ENCODE measurements around the gene ATP2C2.

ATP2C2 gene

GRCh38 chr16:84368308-84368996 is at the start of gene ATP2C2:
Gene ATP2C2 (plus strand): TSS chr16:84368538. CDS start chr16:84368616, 78 bp downstream.
- intact Hi-C loops (cut with micrococcal nuclease): no loop called here
- H3K4me3 Mint-ChIP-seq: no peak within 1 kb of the TSS
- H3K4me1 Mint-ChIP-seq (ENCODE audit: low read depth): peaks cover 23% of the 10 kb centered on the region
- H3K9me3 Mint-ChIP-seq: no peaks in the 10 kb centered on the region
- peaks cover 66% of the 10 kb centered on the region for H3K27me3 Mint-ChIP-seq
- H3K36me3 Mint-ChIP-seq (ENCODE audit: low read depth): no peaks in the 10 kb centered on the region
- H3K27ac Mint-ChIP-seq: no peak within 1 kb of the TSS

- H3K27me3 Mint-ChIP-seq: peaks cover 5% of the 10 kb centered on the region
- H3K4me3 Mint-ChIP-seq: no peak overlapping the region
- H3K9me3 Mint-ChIP-seq: peaks cover 9% of the 10 kb centered on the region
- H3K27ac Mint-ChIP-seq: no peak overlapping the region
- H3K4me1 Mint-ChIP-seq (ENCODE audit: low read depth): no peaks in the 10 kb centered on the region
- intact Hi-C loops (cut with micrococcal nuclease): no loop called here
- H3K36me3 Mint-ChIP-seq (ENCODE audit: low read depth): no peaks in the 10 kb centered on the region
Measured at GRCh38 chr16:84319146-84319760, 49.1 kb upstream of the ATP2C2 start.

- no peaks in the 10 kb centered on the region for H3K4me1 Mint-ChIP-seq (ENCODE audit: low read depth)
- intact Hi-C loops (cut with micrococcal nuclease): no loop called here
- no peak overlapping the region for H3K4me3 Mint-ChIP-seq
- no peak overlapping the region for H3K27ac Mint-ChIP-seq
- H3K36me3 Mint-ChIP-seq (ENCODE audit: low read depth): no peaks in the 10 kb centered on the region
- peaks cover under 1% of the 10 kb centered on the region for H3K27me3 Mint-ChIP-seq
- peaks cover 9% of the 10 kb centered on the region for H3K9me3 Mint-ChIP-seq
Measured at GRCh38 chr16:84320511-84320910, 47.8 kb upstream of the ATP2C2 start.

GRCh38 chr16:84321932-84322331 is 46.4 kb upstream of the ATP2C2 start:
- intact Hi-C loops (cut with micrococcal nuclease): no loop called here
- H3K4me1 Mint-ChIP-seq (ENCODE audit: low read depth): no peaks in the 10 kb centered on the region
- no peaks in the 10 kb centered on the region for H3K36me3 Mint-ChIP-seq (ENCODE audit: low read depth)

GRCh38 chr16:84322749-84323148 is 45.6 kb upstream of the ATP2C2 start:
- no peaks in the 10 kb centered on the region for H3K27me3 Mint-ChIP-seq
- intact Hi-C loops (cut with micrococcal nuclease): no loop called here
- peaks cover 5% of the 10 kb centered on the region for H3K9me3 Mint-ChIP-seq
- H3K27ac Mint-ChIP-seq: no peak overlapping the region
- no peaks in the 10 kb centered on the region for H3K36me3 Mint-ChIP-seq (ENCODE audit: low read depth)
- H3K4me1 Mint-ChIP-seq (ENCODE audit: low read depth): no peaks in the 10 kb centered on the region
- no peak overlapping the region for H3K4me3 Mint-ChIP-seq

More at GRCh38 chr16:84321932-84322331, 46.4 kb upstream of the ATP2C2 start:
- H3K27me3 Mint-ChIP-seq: no peaks in the 10 kb centered on the region
- peaks cover 9% of the 10 kb centered on the region for H3K9me3 Mint-ChIP-seq
- no peak overlapping the region for H3K27ac Mint-ChIP-seq
- H3K4me3 Mint-ChIP-seq: no peak overlapping the region

GRCh38 chr16:84323606-84324005 is 44.7 kb upstream of the ATP2C2 start:
- H3K4me3 Mint-ChIP-seq: no peak overlapping the region
- intact Hi-C loops (cut with micrococcal nuclease): no loop called here
- H3K27ac Mint-ChIP-seq: no peak overlapping the region
- H3K36me3 Mint-ChIP-seq (ENCODE audit: low read depth): no peaks in the 10 kb centered on the region
- no peaks in the 10 kb centered on the region for H3K4me1 Mint-ChIP-seq (ENCODE audit: low read depth)
- no peaks in the 10 kb centered on the region for H3K9me3 Mint-ChIP-seq
- no peaks in the 10 kb centered on the region for H3K27me3 Mint-ChIP-seq

- Mint-ChIP-seq H3K9me3 (no peaks in the 10 kb centered on the region), H3K36me3 (ENCODE audit: low read depth) (no peaks in the 10 kb centered on the region), H3K27me3 (no peaks in the 10 kb centered on the region), H3K27ac (no peak overlapping the region), H3K4me3 (no peak overlapping the region), H3K4me1 (ENCODE audit: low read depth) (no peaks in the 10 kb centered on the region)
- intact Hi-C loops (cut with micrococcal nuclease): no loop called here
Measured at GRCh38 chr16:84324434-84325262, 43.7 kb upstream of the ATP2C2 start.

GRCh38 chr16:84326545-84326944 is 41.8 kb upstream of the ATP2C2 start:
- H3K4me1 Mint-ChIP-seq (ENCODE audit: low read depth): no peaks in the 10 kb centered on the region
- intact Hi-C loops (cut with micrococcal nuclease): no loop called here
- H3K4me3 Mint-ChIP-seq: no peak overlapping the region
- no peaks in the 10 kb centered on the region for H3K36me3 Mint-ChIP-seq (ENCODE audit: low read depth)
- H3K9me3 Mint-ChIP-seq: no peaks in the 10 kb centered on the region
- peaks cover 3% of the 10 kb centered on the region for H3K27me3 Mint-ChIP-seq
- no peak overlapping the region for H3K27ac Mint-ChIP-seq

- no peaks in the 10 kb centered on the region for H3K36me3 Mint-ChIP-seq (ENCODE audit: low read depth)
- H3K27ac Mint-ChIP-seq: no peak overlapping the region
- H3K27me3 Mint-ChIP-seq: peaks cover 3% of the 10 kb centered on the region
- no peak overlapping the region for H3K4me3 Mint-ChIP-seq
- intact Hi-C loops (cut with micrococcal nuclease): no loop called here
- H3K4me1 Mint-ChIP-seq (ENCODE audit: low read depth): peaks cover 5% of the 10 kb centered on the region
- H3K9me3 Mint-ChIP-seq: no peaks in the 10 kb centered on the region
Measured at GRCh38 chr16:84327926-84328505, 40.3 kb upstream of the ATP2C2 start.

GRCh38 chr16:84329016-84329415 is 39.3 kb upstream of the ATP2C2 start:
- H3K4me3 Mint-ChIP-seq: no peak overlapping the region
- H3K4me1 Mint-ChIP-seq (ENCODE audit: low read depth): peaks cover 5% of the 10 kb centered on the region
- no peak overlapping the region for H3K27ac Mint-ChIP-seq
- no peaks in the 10 kb centered on the region for H3K9me3 Mint-ChIP-seq
- intact Hi-C loops (cut with micrococcal nuclease): no loop called here
- no peaks in the 10 kb centered on the region for H3K36me3 Mint-ChIP-seq (ENCODE audit: low read depth)
- peaks cover 3% of the 10 kb centered on the region for H3K27me3 Mint-ChIP-seq

- intact Hi-C loops (cut with micrococcal nuclease): no loop called here
- H3K9me3 Mint-ChIP-seq: no peaks in the 10 kb centered on the region
- H3K27ac Mint-ChIP-seq: no peak overlapping the region
- no peak overlapping the region for H3K4me3 Mint-ChIP-seq
- peaks cover 5% of the 10 kb centered on the region for H3K4me1 Mint-ChIP-seq (ENCODE audit: low read depth)
- peaks cover 3% of the 10 kb centered on the region for H3K27me3 Mint-ChIP-seq
- H3K36me3 Mint-ChIP-seq (ENCODE audit: low read depth): no peaks in the 10 kb centered on the region
Measured at GRCh38 chr16:84329843-84330684, 38.3 kb upstream of the ATP2C2 start.

GRCh38 chr16:84330685-84331050 is 37.7 kb upstream of the ATP2C2 start:
- Mint-ChIP-seq H3K4me1 (ENCODE audit: low read depth) (peaks cover 5% of the 10 kb centered on the region), H3K36me3 (ENCODE audit: low read depth) (no peaks in the 10 kb centered on the region), H3K9me3 (no peaks in the 10 kb centered on the region), H3K4me3 (no peak overlapping the region), H3K27ac (no peak overlapping the region), H3K27me3 (peaks cover 5% of the 10 kb centered on the region)
- intact Hi-C loops (cut with micrococcal nuclease): no loop called here

- Mint-ChIP-seq H3K4me1 (ENCODE audit: low read depth) (peaks cover 5% of the 10 kb centered on the region), H3K27me3 (peaks cover 6% of the 10 kb centered on the region), H3K9me3 (peaks cover 6% of the 10 kb centered on the region), H3K36me3 (ENCODE audit: low read depth) (no peaks in the 10 kb centered on the region), H3K27ac (no peak overlapping the region), H3K4me3 (no peak overlapping the region)
- intact Hi-C loops (cut with micrococcal nuclease): no loop called here
Measured at GRCh38 chr16:84331998-84332780, 36.1 kb upstream of the ATP2C2 start.

Measured in dendritic cell treated with granulocyte-macrophage colony-stimulating factor and Interleukin-4, amounts not matched to agents 40 ng/mL and 50 ng/mL, for 4 days (primary cell).